Upper lobe of left lung (tissue), 4 donors: ENCODE data around the gene PRKCH.

Experiments used
- CTCF ChIP-seq, 6 experiments: fragments of 450-650 bp in 4 of 6; fragments of 200-600 bp in 2 of 6; sonication (generic) in 2 of 6; IDR thresholded peaks; one replicate each; pipeline ENCODE4 v1.5.1; 2016 to 2019; ENCODE audit warnings: antibody characterized with exemption in 6 of 6
- EP300 ChIP-seq, 4 donors: sonication (generic); formaldehyde crosslinking; IDR thresholded peaks; one replicate each; pipeline ENCODE4 v1.5.1; 2017; ENCODE audit warnings: antibody characterized with exemption in 4 of 4, control low read depth in 2 of 4
- POLR2A ChIP-seq, 4 donors: fragments of 450-650 bp; IDR thresholded peaks; one replicate each; pipeline ENCODE4 v1.5.1; 2016 to 2017; ENCODE audit warnings: antibody characterized with exemption in 4 of 4, mild to moderate bottlenecking in 2 of 4

GRCh38 chr14:61479746-61480502 is 158.5 kb downstream of the PRKCH start:
- TF ChIP-seq CTCF (IDR thresholded peaks at IDR 0.05) = no peak
- no peak for TF ChIP-seq POLR2A (IDR thresholded peaks at IDR 0.05)
- TF ChIP-seq EP300 (IDR thresholded peaks at IDR 0.05) = peak in 1 of 4 donors; percentile 48
